BJ (cell line): ENCODE results near the gene RAPGEF5. TPM values are rescaled to one million over a fixed set of nuclear protein-coding genes. Genes with fewer than 3 reads are reported as not detected.

Experiments used
- CTCF ChIA-PET: fragments of 350-600 bp; formaldehyde crosslinking; extraction: SDS; loops from one replicate; lab custom pipeline; 2021; ENCODE audit warnings: antibody characterized with exemption, inconsistent platforms; lab: Yijun Ruan, JAX
- POLR2A ChIA-PET: fragments of 300-600 bp; sonication (Branson Sonifier 250); formaldehyde crosslinking; extraction: SDS; loops from one replicate; lab custom pipeline; 2021; ENCODE audit warnings: antibody characterized with exemption; lab: Charles Lee
- DNase-seq: peaks from one replicate; pipeline ENCODE4 v3.0.0-alpha.2; 2011; ENCODE audit warnings: low read depth
- H3K27me3 ChIP-seq: 2 replicates; pipeline ENCODE4 v1.6.0; 2011; ENCODE audit warnings: low read length; ENCODE audit not compliant: control insufficient read depth, insufficient read depth
- H3K36me3 ChIP-seq: 2 replicates; pipeline ENCODE4 v1.5.1; 2011; ENCODE audit warnings: low read length; ENCODE audit not compliant: control insufficient read depth, insufficient read depth
- H3K4me3 ChIP-seq: 2 replicates; pipeline ENCODE4 v1.5.1; 2011; ENCODE audit warnings: low read depth, mild to moderate bottlenecking, control low read depth, low read length
- polyA plus RNA-seq: library from polyadenylated mRNA; depleted of rRNA; stranded (reverse); fragments of >200 nt; gene quantifications from 2 replicates; pipeline ENCODE4 v1.2.3, GENCODE V29; 2011
- TF ChIP-seq, protein P1 (sequence below): IDR thresholded peaks from 2 replicates; pipeline ENCODE4 v1.5.1; 2011; ENCODE audit warnings: low read depth, mild to moderate bottlenecking, control low read depth, inconsistent platforms, low read length, moderate library complexity; ENCODE audit not compliant: insufficient read depth

The RAPGEF5 gene
- polyA plus RNA-seq, 1 experiment, result not detected

DNA sequence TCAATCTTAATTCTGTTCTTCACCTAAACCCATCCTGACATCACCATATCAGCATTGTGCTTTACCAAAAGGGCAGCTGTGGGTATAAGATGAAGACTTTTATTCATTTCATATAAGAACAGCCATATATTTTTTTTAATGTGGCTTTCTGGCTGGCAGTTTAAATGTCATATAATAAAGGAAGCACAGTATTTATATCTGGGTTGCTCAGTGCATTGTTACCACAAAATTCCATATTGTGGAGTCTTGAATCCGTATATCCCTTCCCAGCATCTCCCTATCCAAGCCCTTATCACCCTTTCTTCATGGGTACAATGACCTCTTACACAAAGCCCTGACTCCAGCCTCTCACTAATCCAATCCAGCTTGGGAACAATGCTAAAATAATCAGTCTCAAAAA lies 125.8 kb downstream of the RAPGEF5 start:
- H3K4me3 ChIP-seq, result no peak overlapping the region
- no peaks in the 10 kb centered on the region for H3K36me3 ChIP-seq
- no peaks in the 10 kb centered on the region for H3K27me3 ChIP-seq
- CTCF ChIA-PET, result interaction anchor here (1.4 kb wide), 1 partner anchor 9 kb away, joined by 4 read pairs; no protein-coding TSS in a partner anchor
- POLR2A ChIA-PET, result no interaction called here
- no peak for DNase-seq
- TF ChIP-seq, protein P1, sequence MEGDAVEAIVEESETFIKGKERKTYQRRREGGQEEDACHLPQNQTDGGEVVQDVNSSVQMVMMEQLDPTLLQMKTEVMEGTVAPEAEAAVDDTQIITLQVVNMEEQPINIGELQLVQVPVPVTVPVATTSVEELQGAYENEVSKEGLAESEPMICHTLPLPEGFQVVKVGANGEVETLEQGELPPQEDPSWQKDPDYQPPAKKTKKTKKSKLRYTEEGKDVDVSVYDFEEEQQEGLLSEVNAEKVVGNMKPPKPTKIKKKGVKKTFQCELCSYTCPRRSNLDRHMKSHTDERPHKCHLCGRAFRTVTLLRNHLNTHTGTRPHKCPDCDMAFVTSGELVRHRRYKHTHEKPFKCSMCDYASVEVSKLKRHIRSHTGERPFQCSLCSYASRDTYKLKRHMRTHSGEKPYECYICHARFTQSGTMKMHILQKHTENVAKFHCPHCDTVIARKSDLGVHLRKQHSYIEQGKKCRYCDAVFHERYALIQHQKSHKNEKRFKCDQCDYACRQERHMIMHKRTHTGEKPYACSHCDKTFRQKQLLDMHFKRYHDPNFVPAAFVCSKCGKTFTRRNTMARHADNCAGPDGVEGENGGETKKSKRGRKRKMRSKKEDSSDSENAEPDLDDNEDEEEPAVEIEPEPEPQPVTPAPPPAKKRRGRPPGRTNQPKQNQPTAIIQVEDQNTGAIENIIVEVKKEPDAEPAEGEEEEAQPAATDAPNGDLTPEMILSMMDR, result no peak

DNA sequence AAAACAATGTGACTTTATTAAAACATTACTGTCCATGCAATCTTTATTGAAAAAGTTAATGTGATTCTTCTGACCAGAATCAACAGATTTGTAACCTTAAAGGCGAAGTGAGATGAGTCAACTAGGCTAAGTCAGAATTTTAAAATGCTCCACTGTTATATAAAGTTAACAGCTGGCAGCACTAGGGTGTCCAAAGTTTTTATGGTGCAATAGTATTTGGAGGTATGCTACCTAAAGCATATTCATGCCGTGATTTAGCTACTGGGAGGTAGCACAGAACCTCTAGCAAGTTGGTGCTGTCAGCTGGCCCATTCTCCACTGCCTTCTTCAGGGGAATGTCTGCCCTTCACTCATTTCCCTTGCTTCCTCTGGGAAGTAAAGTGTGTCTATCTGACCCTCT lies 126.7 kb downstream of the RAPGEF5 start:
- H3K4me3 ChIP-seq, result no peak overlapping the region
- no peaks in the 10 kb centered on the region for H3K27me3 ChIP-seq
- ChIA-PET POLR2A (no interaction called here), CTCF (interaction anchor here (1.4 kb wide), 1 partner anchor 10 kb away, joined by 4 read pairs; no protein-coding TSS in a partner anchor)
- TF ChIP-seq, protein P1, result no peak
- DNase-seq, result no peak
- H3K36me3 ChIP-seq, result no peaks in the 10 kb centered on the region

DNA sequence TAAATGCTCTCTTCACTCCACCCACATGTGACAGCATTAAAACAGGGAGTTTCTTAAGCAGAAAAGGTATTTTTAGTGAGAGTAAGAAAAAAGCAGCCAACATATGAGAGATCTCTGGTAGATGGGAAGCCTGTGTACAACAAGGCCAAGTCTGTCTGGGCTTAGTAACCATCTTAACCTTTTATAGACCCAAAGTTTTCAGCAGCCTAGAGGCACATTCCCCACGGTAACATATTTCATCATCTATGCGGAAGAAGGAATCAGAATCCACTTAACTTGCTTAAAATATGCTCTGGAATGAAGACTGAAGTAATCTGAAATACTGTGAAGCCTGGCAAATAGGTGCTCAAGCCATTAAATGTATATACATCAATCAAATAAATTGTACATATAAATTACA lies 127.8 kb downstream of the RAPGEF5 start:
- TF ChIP-seq, protein P1, result no peak
- DNase-seq, result no peak
- CTCF ChIA-PET, result no interaction called here
- Histone ChIP-seq H3K36me3 (no peaks in the 10 kb centered on the region), H3K4me3 (no peak overlapping the region), H3K27me3 (no peaks in the 10 kb centered on the region)
- POLR2A ChIA-PET, result no interaction called here

DNA sequence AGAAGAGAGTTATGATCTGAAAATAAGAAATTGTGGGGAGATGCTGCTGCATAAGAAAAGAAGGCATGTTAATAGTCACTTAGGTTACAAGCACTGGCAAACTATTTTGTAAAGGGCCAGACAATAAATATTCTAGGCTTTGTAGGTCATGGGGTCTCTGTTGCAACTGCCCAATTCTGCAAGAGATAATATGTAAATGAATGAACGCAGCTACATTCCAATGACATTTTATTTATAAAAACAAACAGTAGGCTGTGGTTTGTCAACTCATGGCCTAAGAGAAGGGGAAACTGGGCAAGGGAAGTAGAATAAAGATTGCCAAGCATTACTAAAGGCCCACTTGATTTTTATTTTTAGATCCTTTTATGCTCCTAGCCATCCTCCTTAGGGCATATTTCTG lies 133.1 kb downstream of the RAPGEF5 start:
- H3K27me3 ChIP-seq, result no peaks in the 10 kb centered on the region
- no peaks in the 10 kb centered on the region for H3K36me3 ChIP-seq
- no peak overlapping the region for H3K4me3 ChIP-seq
- CTCF ChIA-PET, result no interaction called here
- no peak for DNase-seq
- POLR2A ChIA-PET, result no interaction called here
- TF ChIP-seq, protein P1, result no peak

DNA sequence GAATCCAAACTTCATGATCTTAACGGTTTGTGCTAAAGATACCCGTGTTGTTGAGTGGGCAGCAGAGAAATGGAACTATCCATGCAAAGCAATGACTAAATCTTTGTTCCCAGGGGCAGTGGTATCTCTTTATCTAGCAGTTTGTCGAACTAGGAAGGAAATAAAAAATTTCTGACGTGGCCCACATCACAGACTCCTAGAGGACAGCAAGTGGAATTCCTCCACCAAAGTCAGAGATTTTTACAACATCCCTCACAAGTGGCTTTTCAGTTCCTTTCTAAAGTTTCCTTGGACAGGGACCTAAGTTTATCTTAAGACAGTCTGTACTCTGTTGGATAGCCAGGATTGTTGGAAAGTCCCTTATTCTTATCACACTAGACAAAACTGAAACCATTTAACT lies 136.0 kb downstream of the RAPGEF5 start:
- Histone ChIP-seq H3K36me3 (no peaks in the 10 kb centered on the region), H3K27me3 (no peaks in the 10 kb centered on the region), H3K4me3 (no peak overlapping the region)
- TF ChIP-seq, protein P1, result no peak
- ChIA-PET CTCF (no interaction called here), POLR2A (no interaction called here)
- DNase-seq, result no peak
